HL-60 (cell line): ENCODE results near the gene TMEM100.

Source experiments
- DNase-seq, 2 experiments: peaks; one replicate each; pipeline ENCODE4 v3.0.0-alpha.2; 2010 to 2020; ENCODE audit warnings: low read depth in 1 of 2, low spot score in 1 of 2
- H3K27ac ChIP-seq: fragments of 250-450 bp; sonication (Bioruptor Pico); replicated peaks from 2 replicates; pipeline ENCODE4 v1.5.1; 2020; ENCODE audit warnings: mild to moderate bottlenecking, moderate library complexity
- H3K27me3 ChIP-seq: fragments of 250-450 bp; sonication (Bioruptor Pico); 2 replicates; pipeline ENCODE4 v1.5.1; 2021; ENCODE audit warnings: mild to moderate bottlenecking, moderate library complexity; ENCODE audit not compliant: insufficient read depth, poor library complexity, severe bottlenecking
- H3K4me3 ChIP-seq: replicated peaks from 2 replicates; pipeline ENCODE4 v1.5.1; 2011; ENCODE audit warnings: mild to moderate bottlenecking, control low read depth, low read length; ENCODE audit not compliant: insufficient read depth
- GABPA ChIP-seq: IDR thresholded peaks from 2 replicates; pipeline ENCODE4 v1.6.1; 2012; ENCODE audit warnings: low read depth
- POLR2AphosphoS5 ChIP-seq: IDR thresholded peaks from 2 replicates; pipeline ENCODE4 v1.6.1; 2012; ENCODE audit warnings: low read depth
- SPI1 ChIP-seq: IDR thresholded peaks from 2 replicates; pipeline ENCODE4 v1.6.1; 2012; ENCODE audit warnings: low read depth, mild to moderate bottlenecking, borderline replicate concordance
- TF ChIP-seq, protein P1 (sequence below): IDR thresholded peaks from one replicate; pipeline ENCODE4 v1.5.1; 2011; ENCODE audit warnings: low read length, control low read depth, inconsistent platforms; ENCODE audit not compliant: insufficient read depth
- TF ChIP-seq, protein P2 (sequence below): IDR thresholded peaks from 2 replicates; pipeline ENCODE4 v1.6.1; 2012; ENCODE audit warnings: low read depth; ENCODE audit not compliant: insufficient replicate concordance

Gene TMEM100

DNA sequence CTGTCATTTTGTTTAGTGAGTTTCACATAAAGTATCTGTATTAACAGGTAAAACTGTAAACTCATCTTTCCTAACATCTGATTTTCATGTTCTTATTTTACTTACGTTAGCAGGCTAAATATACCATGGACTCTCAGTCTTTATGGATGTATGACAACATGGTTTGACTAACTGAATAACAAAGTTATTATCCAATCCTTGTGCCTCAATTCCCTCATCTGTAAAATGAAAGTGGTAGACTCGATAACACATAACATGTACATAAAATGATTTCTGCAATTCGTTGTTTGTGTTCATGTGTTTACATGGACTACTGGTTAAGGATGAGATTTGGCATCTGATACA, 18.7 kb upstream of the TMEM100 start:
- Histone ChIP-seq H3K4me3 (no peak overlapping the region), H3K27me3 (no peaks in the 10 kb centered on the region), H3K27ac (no peak overlapping the region)
- no peak for DNase-seq
- no peak for TF ChIP-seq POLR2AphosphoS5
- TF ChIP-seq, protein P1, sequence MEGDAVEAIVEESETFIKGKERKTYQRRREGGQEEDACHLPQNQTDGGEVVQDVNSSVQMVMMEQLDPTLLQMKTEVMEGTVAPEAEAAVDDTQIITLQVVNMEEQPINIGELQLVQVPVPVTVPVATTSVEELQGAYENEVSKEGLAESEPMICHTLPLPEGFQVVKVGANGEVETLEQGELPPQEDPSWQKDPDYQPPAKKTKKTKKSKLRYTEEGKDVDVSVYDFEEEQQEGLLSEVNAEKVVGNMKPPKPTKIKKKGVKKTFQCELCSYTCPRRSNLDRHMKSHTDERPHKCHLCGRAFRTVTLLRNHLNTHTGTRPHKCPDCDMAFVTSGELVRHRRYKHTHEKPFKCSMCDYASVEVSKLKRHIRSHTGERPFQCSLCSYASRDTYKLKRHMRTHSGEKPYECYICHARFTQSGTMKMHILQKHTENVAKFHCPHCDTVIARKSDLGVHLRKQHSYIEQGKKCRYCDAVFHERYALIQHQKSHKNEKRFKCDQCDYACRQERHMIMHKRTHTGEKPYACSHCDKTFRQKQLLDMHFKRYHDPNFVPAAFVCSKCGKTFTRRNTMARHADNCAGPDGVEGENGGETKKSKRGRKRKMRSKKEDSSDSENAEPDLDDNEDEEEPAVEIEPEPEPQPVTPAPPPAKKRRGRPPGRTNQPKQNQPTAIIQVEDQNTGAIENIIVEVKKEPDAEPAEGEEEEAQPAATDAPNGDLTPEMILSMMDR, result no peak
- TF ChIP-seq SPI1, result no peak
- no peak for TF ChIP-seq GABPA
- TF ChIP-seq, protein P2, sequence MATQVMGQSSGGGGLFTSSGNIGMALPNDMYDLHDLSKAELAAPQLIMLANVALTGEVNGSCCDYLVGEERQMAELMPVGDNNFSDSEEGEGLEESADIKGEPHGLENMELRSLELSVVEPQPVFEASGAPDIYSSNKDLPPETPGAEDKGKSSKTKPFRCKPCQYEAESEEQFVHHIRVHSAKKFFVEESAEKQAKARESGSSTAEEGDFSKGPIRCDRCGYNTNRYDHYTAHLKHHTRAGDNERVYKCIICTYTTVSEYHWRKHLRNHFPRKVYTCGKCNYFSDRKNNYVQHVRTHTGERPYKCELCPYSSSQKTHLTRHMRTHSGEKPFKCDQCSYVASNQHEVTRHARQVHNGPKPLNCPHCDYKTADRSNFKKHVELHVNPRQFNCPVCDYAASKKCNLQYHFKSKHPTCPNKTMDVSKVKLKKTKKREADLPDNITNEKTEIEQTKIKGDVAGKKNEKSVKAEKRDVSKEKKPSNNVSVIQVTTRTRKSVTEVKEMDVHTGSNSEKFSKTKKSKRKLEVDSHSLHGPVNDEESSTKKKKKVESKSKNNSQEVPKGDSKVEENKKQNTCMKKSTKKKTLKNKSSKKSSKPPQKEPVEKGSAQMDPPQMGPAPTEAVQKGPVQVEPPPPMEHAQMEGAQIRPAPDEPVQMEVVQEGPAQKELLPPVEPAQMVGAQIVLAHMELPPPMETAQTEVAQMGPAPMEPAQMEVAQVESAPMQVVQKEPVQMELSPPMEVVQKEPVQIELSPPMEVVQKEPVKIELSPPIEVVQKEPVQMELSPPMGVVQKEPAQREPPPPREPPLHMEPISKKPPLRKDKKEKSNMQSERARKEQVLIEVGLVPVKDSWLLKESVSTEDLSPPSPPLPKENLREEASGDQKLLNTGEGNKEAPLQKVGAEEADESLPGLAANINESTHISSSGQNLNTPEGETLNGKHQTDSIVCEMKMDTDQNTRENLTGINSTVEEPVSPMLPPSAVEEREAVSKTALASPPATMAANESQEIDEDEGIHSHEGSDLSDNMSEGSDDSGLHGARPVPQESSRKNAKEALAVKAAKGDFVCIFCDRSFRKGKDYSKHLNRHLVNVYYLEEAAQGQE, result no peak

DNA sequence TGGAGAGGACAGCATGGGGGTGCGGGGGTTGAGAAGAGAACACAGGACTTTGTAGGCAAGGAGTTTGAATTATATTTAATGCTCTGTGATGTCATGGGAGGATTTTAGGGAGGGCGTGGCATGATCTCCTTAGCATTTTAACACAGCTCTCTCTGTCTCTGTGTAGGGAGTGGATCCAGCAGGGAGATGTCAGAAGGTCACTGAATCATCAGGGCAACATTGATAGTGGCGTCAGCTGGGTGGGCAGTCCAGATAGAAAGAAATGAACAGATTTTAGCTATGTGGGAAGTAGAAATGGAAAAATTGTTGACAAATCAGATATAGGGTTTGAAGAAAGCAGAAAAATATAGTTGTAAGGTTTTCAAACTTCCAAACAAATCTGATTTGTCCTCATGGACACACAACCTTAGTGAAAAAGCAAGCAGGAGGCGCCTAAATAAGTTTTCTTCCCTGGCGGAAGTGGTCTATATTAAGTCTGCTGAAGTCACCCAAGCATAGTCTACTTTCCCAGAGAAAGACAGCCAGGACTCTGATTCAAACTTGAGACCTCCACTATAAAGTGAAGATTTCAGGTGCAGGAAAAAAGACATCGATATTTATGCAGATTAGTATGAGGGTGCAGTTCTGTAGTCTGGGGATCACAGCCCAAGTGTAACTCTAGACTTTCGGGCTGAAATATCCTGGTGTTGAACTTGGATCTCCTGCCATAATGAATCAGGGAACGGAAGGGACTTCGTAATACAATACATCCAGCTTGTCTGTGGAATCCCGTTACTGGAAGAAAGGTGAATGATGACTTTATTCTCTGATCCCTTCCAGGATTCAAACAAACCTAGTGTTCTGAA, 18.1 kb upstream of the TMEM100 start:
- no peaks in the 10 kb centered on the region for H3K27me3 ChIP-seq
- TF ChIP-seq SPI1 (no peak), GABPA (no peak), POLR2AphosphoS5 (no peak)
- TF ChIP-seq, protein P2, result no peak
- TF ChIP-seq, protein P1, result no peak
- DNase-seq, result no peak

DNA sequence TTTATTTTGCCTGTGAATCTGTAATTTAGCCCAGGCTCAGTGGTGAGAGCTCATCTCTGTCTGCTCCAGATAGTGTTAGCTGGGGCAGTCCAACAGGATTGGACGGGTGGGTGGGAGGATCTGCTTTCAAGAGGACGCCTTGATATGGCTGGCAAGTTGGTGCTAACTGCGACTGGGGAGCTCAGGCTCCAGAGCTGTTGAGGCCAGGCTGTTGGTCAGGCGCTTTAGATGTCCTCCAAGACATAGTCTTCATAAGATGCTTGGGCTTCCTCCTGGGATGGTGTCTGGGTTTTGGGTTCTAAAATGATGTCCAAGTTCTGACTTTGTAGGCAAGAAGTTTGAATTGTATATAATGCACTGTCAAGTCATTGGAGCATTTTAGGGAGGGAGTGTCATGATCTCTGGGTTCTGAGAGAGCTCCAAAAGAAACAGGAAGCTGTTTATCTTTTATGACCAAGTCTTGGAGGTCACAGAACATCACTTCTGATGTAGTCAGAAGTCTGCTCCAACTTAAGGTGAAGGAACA, 15.4 kb upstream of the TMEM100 start:
- Histone ChIP-seq H3K27me3 (no peaks in the 10 kb centered on the region), H3K4me3 (no peak overlapping the region), H3K27ac (no peak overlapping the region)
- TF ChIP-seq SPI1 (no peak), POLR2AphosphoS5 (no peak), GABPA (no peak)
- TF ChIP-seq, protein P1, result no peak
- TF ChIP-seq, protein P2, result no peak
- DNase-seq, result no peak

More for the DNA sequence above, 18.1 kb upstream of the TMEM100 start:
- Histone ChIP-seq H3K27ac (no peak overlapping the region), H3K4me3 (no peak overlapping the region)
